HEK293 (cell line): ENCODE results near the gene ASCC2.

Experiments
- GLIS1 ChIP-seq: fragments of 450-650 bp; formaldehyde crosslinking; IDR thresholded peaks from 2 replicates; pipeline ENCODE4 v1.5.1; 2016; ENCODE audit warnings: missing biosample characterization, missing genetic modification characterization
- GLIS2 ChIP-seq: fragments of 450-650 bp; formaldehyde crosslinking; IDR thresholded peaks from 2 replicates; pipeline ENCODE4 v1.5.1; 2016; ENCODE audit warnings: missing biosample characterization, missing genetic modification characterization
- KLF8 ChIP-seq: fragments of 450-650 bp; formaldehyde crosslinking; IDR thresholded peaks from 2 replicates; pipeline ENCODE4 v1.5.1; 2016; ENCODE audit warnings: missing biosample characterization, missing genetic modification characterization
- KLF9 ChIP-seq: fragments of 450-650 bp; formaldehyde crosslinking; IDR thresholded peaks from 2 replicates; pipeline ENCODE4 v1.5.1; 2016; ENCODE audit warnings: missing biosample characterization, missing genetic modification characterization, low read depth
- MYNN ChIP-seq: fragments of 450-650 bp; formaldehyde crosslinking; IDR thresholded peaks from 2 replicates; pipeline ENCODE4 v1.5.1; 2016; ENCODE audit warnings: missing biosample characterization, missing genetic modification characterization, borderline replicate concordance
- OSR2 ChIP-seq: fragments of 450-650 bp; formaldehyde crosslinking; IDR thresholded peaks from 2 replicates; pipeline ENCODE4 v1.5.1; 2016; ENCODE audit warnings: missing biosample characterization, missing genetic modification characterization
- SCRT1 ChIP-seq: fragments of 450-650 bp; formaldehyde crosslinking; IDR thresholded peaks from 2 replicates; pipeline ENCODE4 v1.5.1; 2016; ENCODE audit warnings: missing biosample characterization, missing genetic modification characterization, borderline replicate concordance
- SP7 ChIP-seq: fragments of 450-650 bp; formaldehyde crosslinking; IDR thresholded peaks from 2 replicates; pipeline ENCODE4 v1.5.1; 2016; ENCODE audit warnings: missing biosample characterization, missing genetic modification characterization
- ZBTB1 ChIP-seq: fragments of 450-650 bp; formaldehyde crosslinking; IDR thresholded peaks from 2 replicates; pipeline ENCODE4 v1.5.1; 2016; ENCODE audit warnings: missing biosample characterization, missing genetic modification characterization
- ZBTB6 ChIP-seq: fragments of 450-650 bp; formaldehyde crosslinking; IDR thresholded peaks from 2 replicates; pipeline ENCODE4 v1.5.1; 2017; ENCODE audit warnings: missing biosample characterization, missing genetic modification characterization
- ZNF133 ChIP-seq: fragments of 450-650 bp; formaldehyde crosslinking; IDR thresholded peaks from 2 replicates; pipeline ENCODE4 v1.5.1; 2016; ENCODE audit warnings: missing biosample characterization, missing genetic modification characterization
- ZNF16 ChIP-seq: fragments of 450-650 bp; formaldehyde crosslinking; IDR thresholded peaks from 2 replicates; pipeline ENCODE4 v1.5.1; 2016; ENCODE audit warnings: low read depth, missing biosample characterization, missing genetic modification characterization
- ZNF2 ChIP-seq: fragments of 450-650 bp; formaldehyde crosslinking; IDR thresholded peaks from 2 replicates; pipeline ENCODE4 v1.5.1; 2016; ENCODE audit warnings: missing biosample characterization, missing genetic modification characterization
- ZNF23 ChIP-seq: fragments of 450-650 bp; formaldehyde crosslinking; IDR thresholded peaks from 2 replicates; pipeline ENCODE4 v1.5.1; 2016; ENCODE audit warnings: missing biosample characterization, missing genetic modification characterization, borderline replicate concordance
- ZNF24 ChIP-seq: fragments of 450-650 bp; formaldehyde crosslinking; IDR thresholded peaks from 2 replicates; pipeline ENCODE4 v1.5.1; 2016; ENCODE audit warnings: missing biosample characterization, missing genetic modification characterization
- ZNF274 ChIP-seq, 2 experiments: fragments of 200-500 bp in 1 of 2; fragments of 450-650 bp in 1 of 2; sonication (Bioruptor generic) in 1 of 2; formaldehyde crosslinking in 1 of 2; IDR thresholded peaks; 2 replicates each; pipeline versions ENCODE4 v1.5.1 to v1.6.1; 2014 to 2016; ENCODE audit warnings: borderline replicate concordance in 1 of 2, inconsistent platforms in 1 of 2, low read length in 1 of 2, missing biosample characterization in 1 of 2, missing genetic modification characterization in 1 of 2
- ZNF280C ChIP-seq: fragments of 450-650 bp; formaldehyde crosslinking; IDR thresholded peaks from 2 replicates; pipeline ENCODE4 v1.5.1; 2016; ENCODE audit warnings: missing biosample characterization, missing genetic modification characterization
- ZNF292 ChIP-seq: fragments of 450-650 bp; formaldehyde crosslinking; IDR thresholded peaks from 2 replicates; pipeline ENCODE4 v1.5.1; 2016; ENCODE audit warnings: low read depth, missing biosample characterization, missing genetic modification characterization, borderline replicate concordance
- ZNF366 ChIP-seq: fragments of 450-650 bp; formaldehyde crosslinking; conservative IDR thresholded peaks from 2 replicates; pipeline ENCODE4 v1.5.1; 2016; ENCODE audit warnings: missing biosample characterization, missing genetic modification characterization
- ZNF37A ChIP-seq: fragments of 450-650 bp; IDR thresholded peaks from 2 replicates; pipeline ENCODE4 v1.5.1; 2018; ENCODE audit warnings: missing biosample characterization, missing genetic modification characterization
- ZNF514 ChIP-seq: fragments of 450-650 bp; formaldehyde crosslinking; IDR thresholded peaks from 2 replicates; pipeline ENCODE4 v1.5.1; 2016; ENCODE audit warnings: missing biosample characterization, missing genetic modification characterization
- ZNF658 ChIP-seq: fragments of 450-650 bp; formaldehyde crosslinking; IDR thresholded peaks from 2 replicates; pipeline ENCODE4; 2016; ENCODE audit warnings: missing biosample characterization, missing genetic modification characterization
- ZNF664 ChIP-seq: fragments of 450-650 bp; formaldehyde crosslinking; IDR thresholded peaks from 2 replicates; pipeline ENCODE4 v1.5.1; 2016; ENCODE audit warnings: missing biosample characterization, missing genetic modification characterization
- ZSCAN30 ChIP-seq: fragments of 450-650 bp; IDR thresholded peaks from 2 replicates; pipeline ENCODE4 v1.5.1; 2018; ENCODE audit warnings: missing biosample characterization, mild to moderate bottlenecking, missing genetic modification characterization, moderate library complexity
- TF ChIP-seq, protein P1 (sequence below): fragments of 450-650 bp; formaldehyde crosslinking; IDR thresholded peaks from 2 replicates; pipeline ENCODE4; 2016; ENCODE audit warnings: missing biosample characterization, missing genetic modification characterization
- TF ChIP-seq, protein P2 (sequence below): fragments of 450-650 bp; formaldehyde crosslinking; IDR thresholded peaks from 2 replicates; pipeline ENCODE4 v1.5.1; 2016; ENCODE audit warnings: missing biosample characterization, missing genetic modification characterization
- TF ChIP-seq, protein P3 (sequence below): fragments of 450-650 bp; formaldehyde crosslinking; IDR thresholded peaks from 2 replicates; pipeline ENCODE4 v1.5.1; 2017; ENCODE audit warnings: missing biosample characterization, mild to moderate bottlenecking, missing genetic modification characterization, moderate library complexity
- TF ChIP-seq, protein P4 (sequence below): fragments of 450-650 bp; formaldehyde crosslinking; optimal IDR thresholded peaks from 2 replicates; pipeline ENCODE3; 2016; ENCODE audit warnings: missing biosample characterization, mild to moderate bottlenecking, missing genetic modification characterization
- TF ChIP-seq, protein P5 (sequence below): fragments of 450-650 bp; formaldehyde crosslinking; IDR thresholded peaks from 2 replicates; pipeline ENCODE4 v1.5.1; 2016; ENCODE audit warnings: missing biosample characterization, missing genetic modification characterization

The ASCC2 gene

GRCh38 chr22:29873943-29874342, 35.9 kb upstream of the ASCC2 start (continued):
- no peak; the same call in 1 of the 2 replicates for TF ChIP-seq ZNF366 (tag by site-specific recombination)
- TF ChIP-seq MYNN (tag by site-specific recombination) = no peak
- TF ChIP-seq, protein P1, sequence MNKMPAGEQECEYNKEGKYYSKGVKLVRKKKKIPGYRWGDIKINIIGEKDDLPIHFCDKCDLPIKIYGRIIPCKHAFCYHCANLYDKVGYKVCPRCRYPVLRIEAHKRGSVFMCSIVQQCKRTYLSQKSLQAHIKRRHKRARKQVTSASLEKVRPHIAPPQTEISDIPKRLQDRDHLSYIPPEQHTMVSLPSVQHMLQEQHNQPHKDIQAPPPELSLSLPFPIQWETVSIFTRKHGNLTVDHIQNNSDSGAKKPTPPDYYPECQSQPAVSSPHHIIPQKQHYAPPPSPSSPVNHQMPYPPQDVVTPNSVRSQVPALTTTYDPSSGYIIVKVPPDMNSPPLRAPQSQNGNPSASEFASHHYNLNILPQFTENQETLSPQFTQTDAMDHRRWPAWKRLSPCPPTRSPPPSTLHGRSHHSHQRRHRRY (tag by site-specific recombination) = no peak
- TF ChIP-seq ZBTB6 (tag by site-specific recombination) = no peak
- no peak for TF ChIP-seq ZBTB1 (tag by site-specific recombination)
- TF ChIP-seq OSR2 = peak; percentile 73
- no peak for TF ChIP-seq GLIS1 (tag by site-specific recombination)
- TF ChIP-seq SCRT1 (tag by site-specific recombination) = no peak
- TF ChIP-seq ZNF664 = no peak
- TF ChIP-seq ZNF514 (tag by site-specific recombination) = no peak
- TF ChIP-seq, protein P2, sequence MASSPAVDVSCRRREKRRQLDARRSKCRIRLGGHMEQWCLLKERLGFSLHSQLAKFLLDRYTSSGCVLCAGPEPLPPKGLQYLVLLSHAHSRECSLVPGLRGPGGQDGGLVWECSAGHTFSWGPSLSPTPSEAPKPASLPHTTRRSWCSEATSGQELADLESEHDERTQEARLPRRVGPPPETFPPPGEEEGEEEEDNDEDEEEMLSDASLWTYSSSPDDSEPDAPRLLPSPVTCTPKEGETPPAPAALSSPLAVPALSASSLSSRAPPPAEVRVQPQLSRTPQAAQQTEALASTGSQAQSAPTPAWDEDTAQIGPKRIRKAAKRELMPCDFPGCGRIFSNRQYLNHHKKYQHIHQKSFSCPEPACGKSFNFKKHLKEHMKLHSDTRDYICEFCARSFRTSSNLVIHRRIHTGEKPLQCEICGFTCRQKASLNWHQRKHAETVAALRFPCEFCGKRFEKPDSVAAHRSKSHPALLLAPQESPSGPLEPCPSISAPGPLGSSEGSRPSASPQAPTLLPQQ = 0 out of 2 replicates have a peak, but pooled peaks have one; percentile 19
- TF ChIP-seq ZNF658 = no peak
- no peak for TF ChIP-seq ZNF292
- no peak for TF ChIP-seq ZSCAN30
- TF ChIP-seq ZNF133 (tag by site-specific recombination) = no peak
- no peak for TF ChIP-seq ZNF280C (tag by site-specific recombination)
- 0 out of 2 replicates have a peak, but pooled peaks have one; percentile 50 for TF ChIP-seq SP7 (tag by site-specific recombination)
- TF ChIP-seq GLIS2 (tag by site-specific recombination) = no peak
- TF ChIP-seq ZNF16 (tag by site-specific recombination) = no peak
- TF ChIP-seq ZNF274 (IDR thresholded peaks at IDR 0.05; ENCODE audit: low read length) = no peak
- TF ChIP-seq ZNF274 (tag by site-specific recombination; IDR thresholded peaks at IDR 0.05; ENCODE audit: borderline replicate concordance) = no peak
- TF ChIP-seq KLF9 (tag by site-specific recombination) = no peak
- TF ChIP-seq ZNF24 (tag by site-specific recombination) = no peak
- TF ChIP-seq KLF8 (tag by site-specific recombination) = no peak
- TF ChIP-seq, protein P3, sequence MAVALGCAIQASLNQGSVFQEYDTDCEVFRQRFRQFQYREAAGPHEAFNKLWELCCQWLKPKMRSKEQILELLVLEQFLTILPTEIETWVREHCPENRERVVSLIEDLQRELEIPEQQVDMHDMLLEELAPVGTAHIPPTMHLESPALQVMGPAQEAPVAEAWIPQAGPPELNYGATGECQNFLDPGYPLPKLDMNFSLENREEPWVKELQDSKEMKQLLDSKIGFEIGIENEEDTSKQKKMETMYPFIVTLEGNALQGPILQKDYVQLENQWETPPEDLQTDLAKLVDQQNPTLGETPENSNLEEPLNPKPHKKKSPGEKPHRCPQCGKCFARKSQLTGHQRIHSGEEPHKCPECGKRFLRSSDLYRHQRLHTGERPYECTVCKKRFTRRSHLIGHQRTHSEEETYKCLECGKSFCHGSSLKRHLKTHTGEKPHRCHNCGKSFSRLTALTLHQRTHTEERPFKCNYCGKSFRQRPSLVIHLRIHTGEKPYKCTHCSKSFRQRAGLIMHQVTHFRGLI (tag by site-specific recombination) = no peak
- no peak for TF ChIP-seq ZNF23 (tag by site-specific recombination)
- TF ChIP-seq ZNF2 (tag by site-specific recombination) = no peak
- TF ChIP-seq, protein P4, sequence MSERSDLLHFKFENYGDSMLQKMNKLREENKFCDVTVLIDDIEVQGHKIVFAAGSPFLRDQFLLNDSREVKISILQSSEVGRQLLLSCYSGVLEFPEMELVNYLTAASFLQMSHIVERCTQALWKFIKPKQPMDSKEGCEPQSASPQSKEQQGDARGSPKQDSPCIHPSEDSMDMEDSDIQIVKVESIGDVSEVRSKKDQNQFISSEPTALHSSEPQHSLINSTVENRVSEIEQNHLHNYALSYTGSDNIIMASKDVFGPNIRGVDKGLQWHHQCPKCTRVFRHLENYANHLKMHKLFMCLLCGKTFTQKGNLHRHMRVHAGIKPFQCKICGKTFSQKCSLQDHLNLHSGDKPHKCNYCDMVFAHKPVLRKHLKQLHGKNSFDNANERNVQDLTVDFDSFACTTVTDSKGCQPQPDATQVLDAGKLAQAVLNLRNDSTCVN (tag by site-specific recombination) = no peak
- no peak for TF ChIP-seq ZNF37A (tag by site-specific recombination)
- TF ChIP-seq, protein P5, sequence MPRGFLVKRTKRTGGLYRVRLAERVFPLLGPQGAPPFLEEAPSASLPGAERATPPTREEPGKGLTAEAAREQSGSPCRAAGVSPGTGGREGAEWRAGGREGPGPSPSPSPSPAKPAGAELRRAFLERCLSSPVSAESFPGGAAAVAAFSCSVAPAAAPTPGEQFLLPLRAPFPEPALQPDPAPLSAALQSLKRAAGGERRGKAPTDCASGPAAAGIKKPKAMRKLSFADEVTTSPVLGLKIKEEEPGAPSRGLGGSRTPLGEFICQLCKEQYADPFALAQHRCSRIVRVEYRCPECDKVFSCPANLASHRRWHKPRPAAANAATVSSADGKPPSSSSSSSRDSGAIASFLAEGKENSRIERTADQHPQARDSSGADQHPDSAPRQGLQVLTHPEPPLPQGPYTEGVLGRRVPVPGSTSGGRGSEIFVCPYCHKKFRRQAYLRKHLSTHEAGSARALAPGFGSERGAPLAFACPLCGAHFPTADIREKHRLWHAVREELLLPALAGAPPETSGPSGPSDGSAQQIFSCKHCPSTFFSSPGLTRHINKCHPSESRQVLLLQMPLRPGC (tag by site-specific recombination) = peak; percentile 71; the same call in 1 of the 2 replicates
